ENCODE measurements around the gene DNAJC13.

DNAJC13 gene

GRCh38 chr3:132556508-132557159 lies 139.3 kb downstream of the DNAJC13 start:
- intact Hi-C loops (cut with DNase I), result no loop called here
- no peak for DNase-seq

- intact Hi-C loops (cut with DNase I), result no loop called here
- DNase-seq, result no peak
These were observed 143.7 kb downstream of the DNAJC13 start for GRCh38 chr3:132561003-132561402.

GRCh38 chr3:132563420-132564069 lies 146.2 kb downstream of the DNAJC13 start:
- intact Hi-C loops (cut with DNase I), result no loop called here

GRCh38 chr3:132564070-132564465 lies 146.8 kb downstream of the DNAJC13 start:
- DNase-seq, result no peak
- intact Hi-C loops (cut with DNase I), result no loop called here

More at GRCh38 chr3:132563420-132564069, 146.2 kb downstream of the DNAJC13 start:
- DNase-seq, result no peak

GRCh38 chr3:132568422-132568821 lies 151.1 kb downstream of the DNAJC13 start:
- DNase-seq, result no peak
- intact Hi-C loops (cut with DNase I), result no loop called here

- no peak for DNase-seq
- intact Hi-C loops (cut with DNase I), result no loop called here
These were observed 151.9 kb downstream of the DNAJC13 start for GRCh38 chr3:132569153-132569552.

- DNase-seq, result no peak
- intact Hi-C loops (cut with DNase I), result no loop called here
These were observed 152.3 kb downstream of the DNAJC13 start for GRCh38 chr3:132569580-132569979.

- intact Hi-C loops (cut with DNase I), result no loop called here
- DNase-seq, result no peak
These were observed 152.7 kb downstream of the DNAJC13 start for GRCh38 chr3:132570016-132570415.

GRCh38 chr3:132573797-132574211 lies 156.5 kb downstream of the DNAJC13 start:
- intact Hi-C loops (cut with DNase I), result no loop called here
- DNase-seq, result no peak

GRCh38 chr3:132587401-132587800 lies 170.1 kb downstream of the DNAJC13 start:
- DNase-seq, result no peak
- intact Hi-C loops (cut with DNase I), result no loop called here
